ENCODE measurements around the gene NCKAP5.

- TF ChIP-seq REST (IDR thresholded peaks at IDR 0.05; ENCODE audit: insufficient read depth in 1 of 2, low read depth in 2 of 2, low read length in 2 of 2) (no peak), POLR2AphosphoS5 (IDR thresholded peaks at IDR 0.05; ENCODE audit: low read depth, low read length) (no peak), SIN3A (IDR thresholded peaks at IDR 0.05; ENCODE audit: borderline replicate concordance, insufficient read depth, low read length) (no peak), TAF1 (IDR thresholded peaks at IDR 0.05; ENCODE audit: borderline replicate concordance, insufficient read depth, low read length) (no peak), FOXP2 (optimal IDR thresholded peaks at IDR 0.05; ENCODE audit: borderline replicate concordance, extremely low read depth, extremely low read length, insufficient read depth) (no peak)
Measured at GRCh38 chr2:133452146-133452545, 116.1 kb downstream of the NCKAP5 start.

Data from PFSK-1 (cell line).